Endothelial cell (in vitro differentiated cells): ENCODE measurements around the gene GATB. TPM values are rescaled to one million over a fixed set of nuclear protein-coding genes. Genes with fewer than 3 reads are reported as not detected.

Experiments used
- DNase-seq: peaks from one replicate; pipeline ENCODE4 v3.0.0; 2021; ENCODE audit warnings: low spot score
- H3K27ac Mint-ChIP-seq: one replicate; pipeline ENCODE4 v1.8.0; 2021; ENCODE audit warnings: mixed read lengths, inconsistent platforms; ENCODE audit not compliant: unreplicated experiment
- H3K27me3 Mint-ChIP-seq: one replicate; pipeline ENCODE4 v1.8.0; 2021; ENCODE audit warnings: mild to moderate bottlenecking, moderate library complexity, mixed read lengths, inconsistent platforms; ENCODE audit not compliant: unreplicated experiment
- H3K36me3 Mint-ChIP-seq: one replicate; pipeline ENCODE4 v1.8.0; 2021; ENCODE audit warnings: mild to moderate bottlenecking, low read depth, mixed read lengths, inconsistent platforms; ENCODE audit not compliant: unreplicated experiment
- H3K4me1 Mint-ChIP-seq: one replicate; pipeline ENCODE4 v1.8.0; 2021; ENCODE audit warnings: mild to moderate bottlenecking, mixed read lengths, inconsistent platforms; ENCODE audit not compliant: unreplicated experiment
- H3K4me3 Mint-ChIP-seq: one replicate; pipeline ENCODE4 v1.8.0; 2021; ENCODE audit warnings: mild to moderate bottlenecking, mixed read lengths, inconsistent platforms; ENCODE audit not compliant: unreplicated experiment
- H3K9me3 Mint-ChIP-seq: one replicate; pipeline ENCODE4 v1.8.0; 2021; ENCODE audit warnings: mixed read lengths, inconsistent platforms; ENCODE audit not compliant: unreplicated experiment
- total RNA-seq: library from RNA; stranded (reverse); fragmentation: NEBNext Ultra II Directional; extraction: Animal tissue kit (Norgen Biotek cat#: 25700); gene quantifications from one replicate; pipeline ENCODE4 v1.2.1, GENCODE V29; 2021; ENCODE audit not compliant: unreplicated experiment
- TF ChIP-seq, protein P1 (sequence below): fragments of 200-600 bp; sonication (generic); IDR thresholded peaks from one replicate; pipeline ENCODE4 v1.5.0; 2021; ENCODE audit warnings: antibody characterized with exemption; ENCODE audit not compliant: unreplicated experiment

Gene GATB
- total RNA-seq, 1 donor from 2014 or later, result 16.6 TPM

DNA sequence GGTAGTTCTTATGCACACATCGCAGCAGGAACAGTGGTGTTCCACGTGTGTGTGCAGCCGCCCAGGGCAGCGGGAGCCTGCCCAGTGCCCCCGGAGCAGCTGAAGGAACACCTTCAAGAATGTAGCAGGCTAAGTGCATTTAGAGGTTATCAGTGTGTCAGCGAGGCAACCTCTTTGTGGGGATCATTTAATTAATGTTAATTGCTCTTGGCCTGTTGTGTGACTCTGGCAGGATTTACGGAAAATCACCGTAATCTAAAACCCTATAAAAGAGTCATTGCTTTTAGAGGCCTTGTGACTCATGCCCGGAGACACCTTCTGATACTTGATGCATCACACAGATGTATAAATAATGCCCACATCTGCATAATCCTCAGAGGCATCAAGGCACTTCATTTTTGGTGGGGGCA lies 47.3 kb upstream of the GATB start:
- TF ChIP-seq, protein P1, sequence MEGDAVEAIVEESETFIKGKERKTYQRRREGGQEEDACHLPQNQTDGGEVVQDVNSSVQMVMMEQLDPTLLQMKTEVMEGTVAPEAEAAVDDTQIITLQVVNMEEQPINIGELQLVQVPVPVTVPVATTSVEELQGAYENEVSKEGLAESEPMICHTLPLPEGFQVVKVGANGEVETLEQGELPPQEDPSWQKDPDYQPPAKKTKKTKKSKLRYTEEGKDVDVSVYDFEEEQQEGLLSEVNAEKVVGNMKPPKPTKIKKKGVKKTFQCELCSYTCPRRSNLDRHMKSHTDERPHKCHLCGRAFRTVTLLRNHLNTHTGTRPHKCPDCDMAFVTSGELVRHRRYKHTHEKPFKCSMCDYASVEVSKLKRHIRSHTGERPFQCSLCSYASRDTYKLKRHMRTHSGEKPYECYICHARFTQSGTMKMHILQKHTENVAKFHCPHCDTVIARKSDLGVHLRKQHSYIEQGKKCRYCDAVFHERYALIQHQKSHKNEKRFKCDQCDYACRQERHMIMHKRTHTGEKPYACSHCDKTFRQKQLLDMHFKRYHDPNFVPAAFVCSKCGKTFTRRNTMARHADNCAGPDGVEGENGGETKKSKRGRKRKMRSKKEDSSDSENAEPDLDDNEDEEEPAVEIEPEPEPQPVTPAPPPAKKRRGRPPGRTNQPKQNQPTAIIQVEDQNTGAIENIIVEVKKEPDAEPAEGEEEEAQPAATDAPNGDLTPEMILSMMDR, result no peak
- Mint-ChIP-seq H3K36me3 (no peaks in the 10 kb centered on the region), H3K27ac (no peak overlapping the region), H3K9me3 (no peaks in the 10 kb centered on the region), H3K27me3 (peaks cover 6% of the 10 kb centered on the region), H3K4me1 (no peaks in the 10 kb centered on the region), H3K4me3 (no peak overlapping the region)
- no peak for DNase-seq

GRCh38 chr4:151807220-151807619 lies 46.4 kb upstream of the GATB start:
- Mint-ChIP-seq H3K4me1 (no peaks in the 10 kb centered on the region), H3K4me3 (no peak overlapping the region), H3K9me3 (no peaks in the 10 kb centered on the region), H3K27ac (no peak overlapping the region), H3K27me3 (peaks cover 6% of the 10 kb centered on the region), H3K36me3 (no peaks in the 10 kb centered on the region)
- TF ChIP-seq, protein P1, result no peak
- no peak for DNase-seq

DNA sequence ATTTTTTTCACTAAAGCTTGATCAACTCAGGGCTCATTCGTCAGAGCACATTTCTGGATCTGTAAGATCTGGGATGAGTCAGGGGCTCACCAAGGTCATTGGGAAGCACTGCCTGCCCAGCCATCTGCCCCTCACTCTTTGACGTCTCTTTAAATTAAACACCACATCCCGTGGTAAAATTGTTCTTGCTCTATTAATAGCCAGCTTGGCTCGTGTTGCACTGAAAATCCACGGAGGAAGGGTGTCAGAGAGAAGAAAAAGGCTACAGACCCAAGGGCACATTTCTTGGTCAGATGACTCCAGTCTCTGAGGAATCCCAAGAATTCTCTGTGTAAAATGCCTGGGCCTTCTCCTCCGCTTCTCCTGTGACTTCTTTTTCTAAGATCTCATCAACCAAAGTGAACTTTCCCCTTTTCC lies 45.7 kb upstream of the GATB start:
- DNase-seq, result no peak
- peaks cover 6% of the 10 kb centered on the region for H3K27me3 Mint-ChIP-seq
- TF ChIP-seq, protein P1, result no peak
- H3K4me1 Mint-ChIP-seq, result no peaks in the 10 kb centered on the region
- no peak overlapping the region for H3K4me3 Mint-ChIP-seq
- H3K36me3 Mint-ChIP-seq, result no peaks in the 10 kb centered on the region
- no peaks in the 10 kb centered on the region for H3K9me3 Mint-ChIP-seq
- H3K27ac Mint-ChIP-seq, result no peak overlapping the region

DNA sequence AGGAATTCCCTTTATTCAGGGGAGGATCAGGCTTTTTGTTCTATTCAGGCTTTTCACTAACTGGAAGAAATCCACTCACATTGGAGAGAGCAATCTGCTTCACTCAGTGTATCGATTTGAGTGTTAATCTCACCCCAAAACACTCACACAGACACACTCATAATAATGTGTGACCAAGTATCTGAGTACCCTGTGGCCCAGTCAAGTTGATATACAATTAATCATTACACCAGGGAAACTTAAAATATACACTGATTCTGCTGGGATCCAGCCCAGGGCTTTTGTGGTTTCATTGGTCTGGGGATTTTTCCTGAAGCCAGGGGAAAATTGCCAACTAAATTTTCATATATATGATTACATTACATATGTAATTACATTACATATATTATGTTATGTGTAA lies 44.0 kb upstream of the GATB start:
- no peak for DNase-seq
- TF ChIP-seq, protein P1, result no peak
- Mint-ChIP-seq H3K27me3 (peaks cover 4% of the 10 kb centered on the region), H3K36me3 (no peaks in the 10 kb centered on the region), H3K4me3 (no peak overlapping the region), H3K4me1 (no peaks in the 10 kb centered on the region), H3K9me3 (no peaks in the 10 kb centered on the region), H3K27ac (no peak overlapping the region)

DNA sequence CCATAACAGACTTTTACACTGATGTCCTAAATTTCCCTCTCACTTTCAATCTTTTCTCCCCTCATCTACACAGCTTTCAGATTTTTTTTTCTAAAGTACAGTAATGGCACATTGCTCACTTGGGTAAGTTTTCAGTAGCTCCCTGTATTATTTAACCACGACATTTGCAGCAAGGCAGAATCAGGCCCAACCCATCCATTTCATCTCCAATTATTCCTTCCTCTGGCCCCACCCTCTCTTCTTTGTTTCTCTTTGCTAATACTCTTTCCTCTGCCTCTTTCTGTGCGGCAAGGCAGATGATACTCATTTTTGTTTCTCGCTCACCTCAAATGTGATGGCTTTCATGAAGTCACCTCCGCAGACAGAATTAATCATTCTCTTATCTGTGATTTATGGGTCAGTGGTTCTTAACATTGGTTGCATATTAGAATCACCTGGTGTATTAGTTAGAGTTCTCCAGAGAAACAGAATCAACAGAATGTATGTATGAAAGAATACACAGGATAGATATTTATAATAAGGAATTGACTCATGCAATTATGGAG lies 43.4 kb upstream of the GATB start:
- no peaks in the 10 kb centered on the region for H3K9me3 Mint-ChIP-seq
- no peak overlapping the region for H3K4me3 Mint-ChIP-seq
- TF ChIP-seq, protein P1, result no peak
- DNase-seq, result no peak
- no peaks in the 10 kb centered on the region for H3K4me1 Mint-ChIP-seq
- H3K27ac Mint-ChIP-seq, result no peak overlapping the region
- peaks cover 2% of the 10 kb centered on the region for H3K27me3 Mint-ChIP-seq
- H3K36me3 Mint-ChIP-seq, result no peaks in the 10 kb centered on the region
